ENCODE results near the gene CCZ1. TPM values are rescaled to one million over a fixed set of nuclear protein-coding genes. Genes with fewer than 3 reads are reported as not detected.
"Not testable (repeated sequence)": the region's sequence is repeated elsewhere in the genome, so short reads cannot be mapped to it uniquely, and the experiment has no call there.

Gene CCZ1
- total RNA-seq (66.2 and 74.1 TPM in 2 replicates), polyA plus RNA-seq (30.8 and 39.4 TPM in 2 replicates), polyA minus RNA-seq (16.0 and 21.2 TPM in 2 replicates)
- 54.6 TPM for total RNA-seq (2013)

- Mint-ChIP-seq H3K27ac (peak within 1 kb of the TSS; percentile 85), H3K4me3 (peak within 1 kb of the TSS; percentile 85)
- POLR2A ChIA-PET; H3K9me3 Mint-ChIP-seq (ENCODE audit: insufficient read depth); H4K20me1 ChIP-seq (ENCODE audit: control insufficient read depth, insufficient read depth, low read length, poor library complexity, severe bottlenecking); H3K36me3 ChIP-seq (replicated peaks in 1 of 2; ENCODE audit: control extremely low read depth in 1 of 2, control insufficient read depth in 1 of 2, extremely low read depth in 1 of 2, insufficient read depth in 2 of 2, low read length in 1 of 2); H3K27me3 ChIP-seq (replicated peaks in 1 of 4; ENCODE audit: control extremely low read depth in 1 of 4, control insufficient read depth in 3 of 4, insufficient read depth in 4 of 4, low read length in 3 of 4); H3K4me1 ChIP-seq (ENCODE audit: control insufficient read depth in 2 of 2, insufficient read depth in 2 of 2, low read length in 2 of 2); H3K4me1 Mint-ChIP-seq; H3K9me3 ChIP-seq (ENCODE audit: control extremely low read depth in 1 of 3, control insufficient read depth in 2 of 3, insufficient read depth in 1 of 3, low read length in 2 of 3); intact Hi-C loops (cut with micrococcal nuclease); H3K27me3 Mint-ChIP-seq; H3K79me2 ChIP-seq (ENCODE audit: control insufficient read depth, insufficient read depth, low read length); CTCF ChIA-PET: not testable (repeated sequence)
- Histone ChIP-seq H3K4me2 (replicated peaks; ENCODE audit: low read depth, low read length, poor library complexity, severe bottlenecking) (peak within 1 kb of the TSS; percentile 40), H3K4me3 (ENCODE audit: control extremely low read depth in 1 of 5, extremely low read depth in 1 of 5, insufficient read depth in 1 of 5, low read depth in 2 of 5, low read length in 4 of 5) (peak within 1 kb of the TSS in 4 of 5 experiments; percentile 44 to 63 (median 54)), H2AFZ (ENCODE audit: insufficient read depth, low read depth, low read length, poor library complexity, severe bottlenecking) (peak within 1 kb of the TSS; percentile 74), H3K9ac (ENCODE audit: low read length) (peak within 1 kb of the TSS; percentile 63), H3K27ac (ENCODE audit: low read length in 2 of 2) (peak within 1 kb of the TSS in 1 of 2 donors; percentile 34)
- 0% methylated on average over 8 of the region's 64 CpGs for WGBS (ENCODE audit: insufficient coverage)
- peak; percentile 92 for ATAC-seq (ENCODE audit: low read depth)
- peak; percentile 59 for DNase-seq
These were observed at the start of gene CCZ1 for GRCh38 chr7:5898480-5899224. CCZ1 (plus strand) TSS chr7:5898733; CDS start chr7:5898800, 67 bp downstream.

DNA sequence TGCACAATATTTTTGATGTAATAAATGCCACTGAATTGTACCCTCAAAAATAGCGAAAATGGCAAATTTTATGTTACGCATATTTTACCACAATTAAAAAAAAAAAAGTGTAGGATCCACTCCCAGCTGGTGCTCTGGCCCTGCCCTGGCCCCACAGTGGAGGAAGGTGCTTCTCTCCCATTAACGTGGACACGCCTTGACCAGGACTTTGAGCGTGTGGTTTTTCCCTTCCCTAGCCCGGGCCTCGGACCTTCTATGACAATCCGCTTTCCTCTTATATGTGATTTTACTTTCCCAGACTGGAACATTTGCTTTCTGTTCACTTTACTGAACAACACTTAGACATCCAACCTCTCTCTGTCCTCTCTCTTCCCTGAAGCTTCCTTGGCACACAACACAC is 47.6 kb upstream of the CCZ1 start:
- Histone ChIP-seq H4K20me1 (ENCODE audit: control insufficient read depth, insufficient read depth, low read length, poor library complexity, severe bottlenecking) (no peaks in the 10 kb centered on the region), H3K9ac (ENCODE audit: low read length) (no peak overlapping the region), H2AFZ (ENCODE audit: insufficient read depth, low read depth, low read length, poor library complexity, severe bottlenecking) (no peak overlapping the region), H3K36me3 (replicated peaks in 1 of 2; ENCODE audit: control extremely low read depth in 1 of 2, control insufficient read depth in 1 of 2, extremely low read depth in 1 of 2, insufficient read depth in 2 of 2, low read length in 1 of 2) (peaks cover 0 to 3% of the 10 kb centered on the region in 2 experiments), H3K27ac (ENCODE audit: low read length in 2 of 2) (no peak overlapping the region), H3K4me3 (ENCODE audit: control extremely low read depth in 1 of 5, extremely low read depth in 1 of 5, insufficient read depth in 1 of 5, low read depth in 2 of 5, low read length in 4 of 5) (no peak overlapping the region), H3K79me2 (ENCODE audit: control insufficient read depth, insufficient read depth, low read length) (no peaks in the 10 kb centered on the region), H3K4me2 (replicated peaks; ENCODE audit: low read depth, low read length, poor library complexity, severe bottlenecking) (no peak overlapping the region), H3K27me3 (replicated peaks in 1 of 4; ENCODE audit: control extremely low read depth in 1 of 4, control insufficient read depth in 3 of 4, insufficient read depth in 4 of 4, low read length in 3 of 4) (no peaks in the 10 kb centered on the region), H3K9me3 (ENCODE audit: control extremely low read depth in 1 of 3, control insufficient read depth in 2 of 3, insufficient read depth in 1 of 3, low read length in 2 of 3) (no peaks in the 10 kb centered on the region), H3K4me1 (ENCODE audit: control insufficient read depth in 2 of 2, insufficient read depth in 2 of 2, low read length in 2 of 2) (no peaks in the 10 kb centered on the region)
- ATAC-seq (ENCODE audit: low read depth) (no peak), DNase-seq (no peak)
- Mint-ChIP-seq H3K4me1 (no peaks in the 10 kb centered on the region), H3K27ac (no peak overlapping the region), H3K27me3 (no peaks in the 10 kb centered on the region), H3K9me3 (ENCODE audit: insufficient read depth) (no peaks in the 10 kb centered on the region), H3K4me3 (no peak overlapping the region)
- 98% methylated on average over 7 of the region's 8 CpGs for WGBS (ENCODE audit: insufficient coverage)
- intact Hi-C loops (cut with micrococcal nuclease): no loop called here
- CTCF ChIA-PET: no interaction called here
- TF ChIP-seq, protein P1, sequence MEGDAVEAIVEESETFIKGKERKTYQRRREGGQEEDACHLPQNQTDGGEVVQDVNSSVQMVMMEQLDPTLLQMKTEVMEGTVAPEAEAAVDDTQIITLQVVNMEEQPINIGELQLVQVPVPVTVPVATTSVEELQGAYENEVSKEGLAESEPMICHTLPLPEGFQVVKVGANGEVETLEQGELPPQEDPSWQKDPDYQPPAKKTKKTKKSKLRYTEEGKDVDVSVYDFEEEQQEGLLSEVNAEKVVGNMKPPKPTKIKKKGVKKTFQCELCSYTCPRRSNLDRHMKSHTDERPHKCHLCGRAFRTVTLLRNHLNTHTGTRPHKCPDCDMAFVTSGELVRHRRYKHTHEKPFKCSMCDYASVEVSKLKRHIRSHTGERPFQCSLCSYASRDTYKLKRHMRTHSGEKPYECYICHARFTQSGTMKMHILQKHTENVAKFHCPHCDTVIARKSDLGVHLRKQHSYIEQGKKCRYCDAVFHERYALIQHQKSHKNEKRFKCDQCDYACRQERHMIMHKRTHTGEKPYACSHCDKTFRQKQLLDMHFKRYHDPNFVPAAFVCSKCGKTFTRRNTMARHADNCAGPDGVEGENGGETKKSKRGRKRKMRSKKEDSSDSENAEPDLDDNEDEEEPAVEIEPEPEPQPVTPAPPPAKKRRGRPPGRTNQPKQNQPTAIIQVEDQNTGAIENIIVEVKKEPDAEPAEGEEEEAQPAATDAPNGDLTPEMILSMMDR (IDR thresholded peaks at IDR 0.05): no peak
- no peak for TF ChIP-seq EZH2 (IDR thresholded peaks at IDR 0.05; ENCODE audit: borderline replicate concordance, insufficient read depth, low read depth, low read length, poor library complexity, severe bottlenecking)
- POLR2A ChIA-PET: interaction anchor here (0.7 kb wide), 1 partner anchor 18 kb away, joined by 4 read pairs; no protein-coding TSS in a partner anchor

Data from B cell (primary cell).